Epithelial cell of prostate (primary cell): ENCODE data around the gene APOBEC3C.
"Not testable (repeated sequence)": the region's sequence is repeated elsewhere in the genome, so short reads cannot be mapped to it uniquely, and the experiment has no call there.

Experiments
- DNase-seq: peaks from one replicate; pipeline ENCODE4 v3.0.0-alpha.2; 2011; ENCODE audit warnings: low read depth, low spot score
- H3K27ac ChIP-seq: fragments of 450-650 bp; 2 replicates; pipeline ENCODE4 v1.5.1; 2017; ENCODE audit warnings: mild to moderate bottlenecking

APOBEC3C gene

DNA sequence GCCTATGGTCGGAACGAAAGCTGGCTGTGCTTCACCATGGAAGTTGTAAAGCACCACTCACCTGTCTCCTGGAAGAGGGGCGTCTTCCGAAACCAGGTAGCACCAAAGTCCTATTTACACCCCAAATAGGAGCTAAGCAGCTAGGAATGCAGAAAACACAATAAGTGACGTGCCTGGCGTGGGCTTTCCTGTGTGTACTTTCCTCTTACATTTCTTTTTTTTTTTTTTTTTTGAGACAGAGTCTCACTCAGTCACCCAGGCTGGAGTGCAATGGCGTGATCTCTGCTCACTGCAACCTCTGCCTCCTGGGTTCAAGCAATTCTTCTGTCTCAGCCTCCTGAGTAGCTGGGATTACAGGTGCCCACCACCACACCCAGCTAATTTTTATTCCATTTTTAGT is 35.4 kb downstream of the APOBEC3C start:
- not testable (repeated sequence) for DNase-seq, H3K27ac ChIP-seq

DNA sequence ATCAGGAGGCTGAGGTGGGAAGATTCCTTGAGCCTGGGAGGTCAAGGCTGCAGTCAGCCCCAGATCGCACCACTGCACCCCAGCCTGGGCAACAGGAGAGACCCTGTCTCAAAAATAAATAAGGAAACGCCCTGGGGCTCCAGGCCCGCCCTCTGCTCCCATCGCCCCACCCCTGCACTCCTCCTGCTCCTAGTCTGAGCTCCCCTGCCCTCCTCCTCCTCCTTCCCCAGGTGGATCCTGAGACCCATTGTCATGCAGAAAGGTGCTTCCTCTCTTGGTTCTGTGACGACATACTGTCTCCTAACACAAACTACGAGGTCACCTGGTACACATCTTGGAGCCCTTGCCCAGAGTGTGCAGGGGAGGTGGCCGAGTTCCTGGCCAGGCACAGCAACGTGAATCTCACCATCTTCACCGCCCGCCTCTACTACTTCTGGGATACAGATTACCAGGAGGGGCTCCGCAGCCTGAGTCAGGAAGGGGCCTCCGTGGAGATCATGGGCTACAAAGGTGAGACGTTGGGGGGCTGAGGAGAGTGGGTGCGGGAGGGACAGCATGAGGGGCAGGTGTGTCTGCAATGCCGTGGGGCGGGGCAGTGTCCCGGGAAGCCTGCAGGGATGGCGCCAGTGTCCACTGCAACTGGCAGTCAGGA is 37.9 kb downstream of the APOBEC3C start:
- H3K27ac ChIP-seq, DNase-seq: not testable (repeated sequence)

DNA sequence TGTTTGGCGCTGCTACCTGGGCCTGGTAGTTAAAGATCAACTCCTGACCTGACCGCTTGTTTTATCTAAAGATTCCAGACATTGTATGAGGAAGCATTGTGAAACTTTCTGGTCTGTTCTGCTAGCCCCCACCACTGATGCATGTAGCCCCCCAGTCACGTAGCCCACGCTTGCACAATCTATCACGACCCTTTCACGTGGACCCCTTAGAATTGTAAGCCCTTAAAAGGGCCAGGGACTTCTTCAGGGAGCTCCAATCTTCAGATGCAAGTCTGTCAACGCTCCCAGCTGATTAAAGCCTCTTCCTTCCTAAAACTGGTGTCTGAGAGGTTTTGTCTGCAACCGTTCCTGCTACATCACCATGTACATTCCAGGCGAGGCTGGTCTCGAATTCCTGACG is 41.6 kb downstream of the APOBEC3C start:
- DNase-seq = no peak
- H3K27ac ChIP-seq = no peak overlapping the region

DNA sequence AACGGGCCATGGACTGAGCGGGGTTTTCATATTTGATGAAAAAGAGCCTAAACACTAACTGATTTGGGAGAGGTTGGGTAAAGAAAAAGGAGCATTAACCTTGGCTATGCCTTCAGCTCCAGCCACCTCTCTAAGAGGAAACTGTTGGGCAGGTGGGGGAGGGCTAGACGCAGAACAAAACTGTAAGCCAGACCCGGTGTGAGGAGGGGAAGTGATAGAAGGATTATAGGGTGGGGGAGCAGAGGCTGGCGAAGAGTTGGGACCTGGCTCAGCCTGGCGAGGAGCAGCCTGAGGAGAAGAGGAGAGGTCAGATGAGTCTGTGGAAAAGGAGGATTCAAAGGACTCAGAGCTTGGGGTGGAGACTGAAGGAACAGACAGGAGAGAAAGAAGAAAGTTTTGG is 47.2 kb downstream of the APOBEC3C start:
- not testable (repeated sequence) for DNase-seq, H3K27ac ChIP-seq

DNA sequence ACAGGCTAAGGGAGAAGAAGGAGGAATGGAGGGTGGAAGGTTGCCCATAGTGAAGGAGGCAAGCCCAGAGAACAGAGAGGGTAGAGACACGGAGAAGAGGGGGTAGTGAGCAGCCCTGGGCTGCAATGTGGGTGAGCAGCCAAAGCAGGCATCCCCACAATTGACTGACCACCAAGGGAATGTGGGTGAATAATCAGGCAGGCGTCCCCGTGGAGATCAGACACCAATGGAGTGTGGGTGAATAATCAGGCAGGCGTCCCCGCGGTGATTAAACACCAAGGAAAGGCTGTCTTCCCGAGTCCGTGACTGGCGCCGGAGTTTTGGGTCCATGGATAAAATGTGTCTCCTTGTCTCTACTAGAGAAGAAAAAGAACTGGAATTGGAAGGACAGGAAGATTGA is 47.9 kb downstream of the APOBEC3C start:
- DNase-seq, H3K27ac ChIP-seq: not testable (repeated sequence)

GRCh38 chr22:39063904-39064303 is 49.8 kb downstream of the APOBEC3C start:
- not testable (repeated sequence) for DNase-seq, H3K27ac ChIP-seq

DNA sequence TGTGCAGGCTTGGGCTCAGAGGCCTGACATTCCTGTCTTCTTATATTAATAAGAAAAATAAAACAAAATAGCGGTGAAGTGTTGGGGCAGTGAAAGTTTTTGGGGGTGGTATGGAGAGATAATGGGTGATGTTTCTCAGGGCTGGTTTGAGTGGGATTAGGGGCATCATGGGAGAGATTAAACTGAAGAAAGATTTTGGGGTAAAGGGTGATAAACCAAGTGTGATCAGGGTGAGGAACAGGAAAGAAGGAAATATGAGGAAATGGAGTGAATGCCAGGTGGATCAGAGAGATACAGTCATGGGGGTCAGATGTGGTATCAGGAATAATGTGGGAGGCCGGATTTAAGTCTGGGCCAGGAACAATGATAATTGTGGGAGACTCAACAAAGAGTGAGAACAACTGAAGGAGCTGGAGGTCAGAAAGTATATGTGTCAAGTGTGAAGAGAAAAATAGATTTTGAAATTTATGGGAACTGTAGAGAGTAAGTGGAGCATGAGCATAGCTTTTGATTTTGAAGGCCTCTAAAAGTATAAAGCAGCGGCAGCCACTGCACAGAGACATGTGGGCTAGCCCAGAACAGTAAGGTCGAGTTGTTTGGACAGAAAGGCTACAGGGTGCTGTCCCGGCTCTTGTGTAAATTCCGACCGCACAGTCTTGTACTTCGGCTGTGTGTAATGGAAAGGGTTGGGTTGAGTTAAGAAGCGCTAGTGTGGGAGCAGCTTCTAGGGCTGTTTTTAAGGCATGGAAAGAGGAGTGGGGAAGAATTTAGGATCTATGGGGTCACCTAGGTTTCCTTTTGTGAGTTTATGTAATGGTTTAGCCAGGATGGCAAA is 52.6 kb downstream of the APOBEC3C start:
- DNase-seq = not testable (repeated sequence)
- H3K27ac ChIP-seq = peak overlapping the region; percentile 46

- no peak for DNase-seq
- no peak overlapping the region for H3K27ac ChIP-seq
Measured at GRCh38 chr22:39068033-39068785, 54.2 kb downstream of the APOBEC3C start.
